RWPE1 (cell line): ENCODE results near the gene LARP4B.

Source experiments
- CTCF ChIA-PET: fragments of 350-600 bp; sonication (Branson Sonifier 250); formaldehyde crosslinking; extraction: SDS; loops from one replicate; lab custom pipeline; 2021; lab: Yijun Ruan, JAX
- POLR2A ChIA-PET: fragments of 400-600 bp; formaldehyde crosslinking; extraction: SDS; loops from one replicate; lab custom pipeline; 2020; ENCODE audit warnings: antibody characterized with exemption; ENCODE audit not compliant: low non-redundant PET; lab: Yijun Ruan, JAX
- DNase-seq: peaks from one replicate; pipeline ENCODE4 v3.0.0; 2012; ENCODE audit warnings: low spot score
- H3K27ac ChIP-seq: fragments of 450-650 bp; 2 replicates; pipeline ENCODE4 v1.5.1; 2017
- TF ChIP-seq, protein P1 (sequence below): fragments of 450-650 bp; conservative IDR thresholded peaks from 2 replicates; pipeline ENCODE4 v1.5.1; 2017; ENCODE audit warnings: low read depth, mild to moderate bottlenecking

The LARP4B gene

GRCh38 chr10:930625-931325 lies 730 bp downstream of the LARP4B start:
- ChIA-PET CTCF (interaction anchor here (1.0 kb wide), 1 partner anchor 58 kb away, joined by 3 read pairs; the partner anchor contains the start of gene GTPBP4), POLR2A (interaction anchor here (0.6 kb wide), 1 partner anchor 855 kb away, joined by 4 read pairs; no protein-coding TSS in a partner anchor)
- DNase-seq: peak; percentile 59
- H3K27ac ChIP-seq: peak overlapping the region; percentile 93
- TF ChIP-seq, protein P1, sequence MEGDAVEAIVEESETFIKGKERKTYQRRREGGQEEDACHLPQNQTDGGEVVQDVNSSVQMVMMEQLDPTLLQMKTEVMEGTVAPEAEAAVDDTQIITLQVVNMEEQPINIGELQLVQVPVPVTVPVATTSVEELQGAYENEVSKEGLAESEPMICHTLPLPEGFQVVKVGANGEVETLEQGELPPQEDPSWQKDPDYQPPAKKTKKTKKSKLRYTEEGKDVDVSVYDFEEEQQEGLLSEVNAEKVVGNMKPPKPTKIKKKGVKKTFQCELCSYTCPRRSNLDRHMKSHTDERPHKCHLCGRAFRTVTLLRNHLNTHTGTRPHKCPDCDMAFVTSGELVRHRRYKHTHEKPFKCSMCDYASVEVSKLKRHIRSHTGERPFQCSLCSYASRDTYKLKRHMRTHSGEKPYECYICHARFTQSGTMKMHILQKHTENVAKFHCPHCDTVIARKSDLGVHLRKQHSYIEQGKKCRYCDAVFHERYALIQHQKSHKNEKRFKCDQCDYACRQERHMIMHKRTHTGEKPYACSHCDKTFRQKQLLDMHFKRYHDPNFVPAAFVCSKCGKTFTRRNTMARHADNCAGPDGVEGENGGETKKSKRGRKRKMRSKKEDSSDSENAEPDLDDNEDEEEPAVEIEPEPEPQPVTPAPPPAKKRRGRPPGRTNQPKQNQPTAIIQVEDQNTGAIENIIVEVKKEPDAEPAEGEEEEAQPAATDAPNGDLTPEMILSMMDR: no peak

- DNase-seq: no peak
- POLR2A ChIA-PET: no interaction called here
- TF ChIP-seq, protein P1: no peak
- peak overlapping the region; percentile 93 for H3K27ac ChIP-seq
- CTCF ChIA-PET: no interaction called here
These were observed 1.4 kb downstream of the LARP4B start for GRCh38 chr10:929960-930624.

- no peak overlapping the region for H3K27ac ChIP-seq
- TF ChIP-seq, protein P1: no peak
- DNase-seq: no peak
- ChIA-PET CTCF (no interaction called here), POLR2A (no interaction called here)
These were observed 4.4 kb downstream of the LARP4B start for GRCh38 chr10:927131-927530.

DNA sequence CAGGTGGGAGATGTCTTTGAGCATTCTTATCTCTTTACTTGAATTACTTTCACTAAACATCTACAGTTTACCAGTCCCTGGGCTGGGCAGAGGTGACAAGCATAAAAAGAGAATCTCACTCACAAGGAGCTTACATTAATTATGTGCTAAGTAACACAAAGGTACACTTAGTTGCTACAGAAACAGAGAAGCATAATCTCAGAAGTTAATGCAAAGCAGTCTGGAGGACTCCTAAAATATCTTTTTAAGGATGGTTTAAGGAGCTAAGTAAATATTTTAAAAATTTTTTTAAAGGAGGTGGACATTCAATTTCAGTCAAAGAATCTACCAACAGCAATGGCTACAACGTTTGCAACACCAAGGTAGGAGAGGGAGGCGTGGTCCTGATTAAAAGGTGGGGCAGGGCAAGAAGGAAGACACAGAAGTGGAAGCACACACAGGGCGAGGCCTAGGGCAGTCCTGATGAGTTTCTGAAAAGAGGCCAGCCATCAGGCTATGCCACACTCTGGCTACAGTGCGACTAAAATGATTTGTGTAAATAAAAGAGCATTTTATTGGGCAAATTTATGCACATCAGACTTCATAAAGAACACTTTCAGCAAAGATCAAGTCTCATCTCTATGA lies 5.3 kb downstream of the LARP4B start:
- no peak for DNase-seq
- TF ChIP-seq, protein P1: no peak
- H3K27ac ChIP-seq: no peak overlapping the region
- POLR2A ChIA-PET: no interaction called here
- CTCF ChIA-PET: interaction anchor here (0.6 to 0.7 kb wide), 2 partner anchors 61 to 76 kb away, joined by 3 read pairs; no protein-coding TSS in a partner anchor

GRCh38 chr10:924524-924859 lies 7.0 kb downstream of the LARP4B start:
- ChIA-PET POLR2A (no interaction called here), CTCF (interaction anchor here (0.6 kb wide), 1 partner anchor 63 kb away, joined by 5 read pairs; no protein-coding TSS in a partner anchor)
- no peak overlapping the region for H3K27ac ChIP-seq
- TF ChIP-seq, protein P1: no peak
- DNase-seq: no peak

- POLR2A ChIA-PET: no interaction called here
- no peak overlapping the region for H3K27ac ChIP-seq
- TF ChIP-seq, protein P1: no peak
- CTCF ChIA-PET: interaction anchor here (0.5 to 0.6 kb wide), 2 partner anchors 63 to 64 kb away, joined by 3 to 5 read pairs; partner anchors contain the start of gene GTPBP4
- DNase-seq: no peak
These were observed 7.5 kb downstream of the LARP4B start for GRCh38 chr10:923844-924523.
